Stimulated activated CD8-positive, alpha-beta memory T cell treated with anti-CD3 and anti-CD28 coated beads, Interleukin-15, amount 100 ng/mL, for 1 hour (primary cell): Measurements from ENCODE around the gene SHCBP1L.
"Not testable (repeated sequence)": the region's sequence is repeated elsewhere in the genome, so short reads cannot be mapped to it uniquely, and the experiment has no call there.

Experiments used
- DNase-seq: peaks from one replicate; pipeline ENCODE4 v3.0.0-alpha.2; 2020; ENCODE audit warnings: low read depth

The SHCBP1L gene

DNA sequence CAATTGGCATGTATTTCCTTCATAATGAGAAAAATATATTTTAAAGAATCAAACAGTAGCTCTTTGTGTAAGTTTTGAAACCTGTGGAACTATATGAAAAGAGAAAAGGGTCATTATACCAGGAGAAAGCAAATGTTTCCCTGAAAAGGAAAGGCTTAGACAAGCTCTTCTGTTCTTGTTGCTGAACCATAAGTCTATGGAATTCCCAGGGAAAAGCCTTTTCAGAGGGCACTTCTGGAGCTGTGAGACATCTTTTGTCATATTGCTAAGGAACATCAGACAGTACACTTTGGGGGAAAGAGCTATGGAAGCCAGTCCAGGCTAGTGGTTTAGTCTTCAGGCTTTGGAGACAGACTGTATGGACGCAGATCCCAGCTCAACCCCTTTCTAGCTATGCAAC, 12.1 kb upstream of the SHCBP1L start:
- DNase-seq: no peak

DNA sequence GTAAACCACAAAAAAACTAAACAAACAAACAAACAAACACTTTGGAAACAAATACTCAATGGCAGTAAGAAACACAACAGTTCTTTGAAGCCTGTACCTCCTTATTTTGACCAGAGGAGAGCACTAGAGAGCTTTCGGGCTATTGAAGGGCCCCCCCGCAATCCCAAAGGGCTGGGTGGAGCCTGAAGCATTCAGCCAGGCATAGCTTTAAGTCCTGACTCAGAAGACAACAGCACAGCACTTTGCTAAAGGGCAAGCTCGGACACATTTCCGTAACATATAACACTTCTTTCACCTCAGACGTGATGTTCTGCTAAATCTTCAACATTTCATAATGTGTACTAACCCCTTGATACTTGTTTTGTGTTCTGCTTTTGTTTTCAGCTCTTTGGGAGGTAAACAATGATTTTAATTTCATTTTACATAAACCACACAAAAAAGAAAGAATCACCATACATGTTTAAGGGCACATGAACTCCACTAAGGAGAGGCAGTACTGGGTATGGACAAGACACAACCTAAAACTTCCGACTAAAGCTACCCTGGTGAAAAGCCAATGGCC, 9.7 kb upstream of the SHCBP1L start:
- DNase-seq: no peak

DNA sequence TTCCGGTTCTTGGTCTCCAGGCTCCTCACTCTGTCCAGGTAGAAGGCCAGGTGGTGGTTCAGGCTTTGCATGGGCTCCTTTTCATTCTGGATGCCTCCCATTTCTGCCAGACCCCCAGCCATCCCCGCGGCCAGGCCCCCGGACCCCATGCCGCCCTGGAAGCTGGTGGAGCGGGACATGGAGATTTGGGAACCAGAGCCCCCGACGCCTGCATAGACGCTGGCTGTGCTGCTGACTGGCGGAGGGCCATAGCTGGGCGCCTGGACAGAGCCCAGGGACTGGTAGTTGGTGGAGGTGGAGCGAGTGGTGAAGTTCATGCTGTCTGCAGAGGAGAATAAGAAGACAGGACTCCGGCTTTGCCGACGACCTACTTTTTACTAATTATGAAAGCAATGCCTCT, 7.1 kb upstream of the SHCBP1L start:
- DNase-seq: no peak

DNA sequence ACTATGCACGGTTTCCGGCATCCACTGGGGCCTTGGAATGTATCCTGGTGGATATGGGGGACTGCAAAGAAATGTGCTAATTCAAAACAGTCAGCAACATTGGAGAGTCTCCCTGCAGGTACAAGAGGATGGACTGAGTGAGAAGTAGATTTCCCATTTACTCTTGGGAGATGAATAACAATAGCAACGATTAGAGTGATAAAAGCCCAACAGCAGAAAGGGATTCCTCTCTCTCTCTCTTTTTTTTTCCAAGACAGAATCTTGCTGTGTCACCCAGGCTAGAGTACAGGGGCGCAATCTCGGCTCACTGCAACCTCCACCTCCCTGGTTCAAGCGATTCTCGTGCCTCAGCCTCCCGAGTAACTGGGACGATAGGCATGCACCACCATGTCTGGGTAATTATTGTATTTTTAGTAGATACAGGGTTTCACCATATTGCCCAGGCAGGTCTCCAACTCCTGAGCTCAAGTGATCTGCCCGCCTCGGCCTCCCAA, 5.0 kb upstream of the SHCBP1L start:
- DNase-seq: no peak

DNA sequence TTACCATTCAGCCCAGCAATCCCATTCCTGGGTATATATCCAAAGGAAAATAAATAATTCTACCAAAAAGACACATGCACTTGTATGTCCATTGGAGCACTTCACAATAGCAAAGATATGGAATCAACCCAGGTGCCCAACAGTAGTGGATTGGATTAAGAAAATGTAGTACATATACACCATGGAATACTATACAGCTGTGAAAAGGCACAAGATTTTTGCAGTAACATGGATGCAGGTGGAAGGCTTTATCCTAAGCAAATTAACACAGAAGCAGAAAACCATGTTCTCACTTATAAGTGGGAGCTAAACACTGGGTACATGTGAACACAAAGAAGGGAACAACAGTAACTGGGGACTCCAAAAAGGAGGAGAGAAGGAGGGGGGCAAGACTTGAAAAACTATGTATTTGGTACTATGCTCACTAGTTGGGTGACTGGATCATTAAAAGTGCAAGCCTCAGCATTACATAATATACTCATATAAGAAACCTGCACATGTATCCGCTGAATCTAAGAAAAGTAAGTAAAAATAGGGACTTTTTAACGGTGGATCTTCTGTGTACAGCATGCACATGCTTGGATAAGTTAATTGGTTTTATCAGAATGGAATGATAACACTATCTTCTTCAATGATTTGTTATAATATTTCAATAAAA, 3.9 kb upstream of the SHCBP1L start:
- no peak for DNase-seq

DNA sequence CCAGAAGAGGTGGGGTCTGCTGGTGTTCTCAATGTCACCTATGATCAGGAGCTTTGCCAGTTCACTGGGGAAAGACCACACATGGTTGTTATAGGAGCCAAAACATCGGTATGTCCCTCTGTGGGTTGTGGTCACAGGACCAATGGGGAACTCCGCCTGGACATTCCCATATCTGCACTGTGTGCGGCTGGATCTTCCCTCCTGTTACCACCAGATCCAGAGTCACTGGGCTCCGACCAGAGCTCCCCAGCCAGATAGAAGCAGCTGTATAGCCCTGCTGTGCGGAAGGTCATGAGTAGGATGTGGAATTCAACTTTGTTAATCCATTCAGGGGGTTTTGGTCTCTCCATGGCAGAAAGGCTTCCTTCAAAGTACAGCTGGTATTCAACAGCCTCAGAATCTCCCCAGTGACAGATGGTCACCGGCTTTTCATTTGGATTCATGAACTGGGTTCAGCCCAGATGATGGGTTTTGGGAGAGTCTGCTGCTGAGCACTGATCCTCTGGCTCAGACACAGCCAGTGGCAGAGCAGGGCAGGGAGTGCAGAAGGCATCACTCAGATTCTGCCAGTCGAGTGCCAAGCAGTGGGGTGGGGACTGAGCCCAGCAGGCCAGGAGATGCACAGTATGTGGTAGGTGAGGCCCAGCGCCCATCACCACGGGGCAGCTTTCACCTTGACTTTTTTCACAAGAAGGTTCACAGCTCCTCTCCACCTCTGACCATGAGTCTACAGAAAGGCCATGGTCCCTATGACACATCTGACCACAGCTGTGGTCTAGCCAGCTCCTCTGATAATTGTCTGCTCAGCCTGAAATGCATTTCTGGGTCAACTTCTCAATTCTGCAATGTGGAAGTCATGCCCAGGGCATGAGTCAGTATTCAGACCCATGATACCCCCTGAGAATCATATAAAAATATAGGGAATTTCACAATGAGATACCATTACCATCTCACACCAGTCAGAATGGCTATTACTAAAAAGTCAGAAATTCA, 2.9 kb upstream of the SHCBP1L start:
- no peak for DNase-seq

DNA sequence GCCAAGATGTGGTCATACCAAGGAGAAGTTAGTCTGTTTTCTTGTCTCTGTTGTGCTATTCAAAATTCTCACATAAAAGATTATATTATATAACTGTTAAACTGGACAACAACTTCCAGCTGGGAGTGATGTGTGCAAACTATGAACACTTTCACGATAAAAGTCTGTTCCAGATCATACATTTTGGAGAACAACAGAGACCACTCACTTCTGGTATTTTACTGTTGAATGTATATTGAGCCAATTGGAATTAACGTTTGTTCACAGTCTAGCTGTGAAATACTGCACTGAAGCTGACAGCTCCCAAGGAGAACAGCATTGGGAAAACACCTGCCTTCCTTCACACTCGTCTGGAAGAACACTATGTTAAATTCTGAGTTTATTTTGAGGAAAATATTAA, 860 bp upstream of the SHCBP1L start:
- no peak for DNase-seq

DNA sequence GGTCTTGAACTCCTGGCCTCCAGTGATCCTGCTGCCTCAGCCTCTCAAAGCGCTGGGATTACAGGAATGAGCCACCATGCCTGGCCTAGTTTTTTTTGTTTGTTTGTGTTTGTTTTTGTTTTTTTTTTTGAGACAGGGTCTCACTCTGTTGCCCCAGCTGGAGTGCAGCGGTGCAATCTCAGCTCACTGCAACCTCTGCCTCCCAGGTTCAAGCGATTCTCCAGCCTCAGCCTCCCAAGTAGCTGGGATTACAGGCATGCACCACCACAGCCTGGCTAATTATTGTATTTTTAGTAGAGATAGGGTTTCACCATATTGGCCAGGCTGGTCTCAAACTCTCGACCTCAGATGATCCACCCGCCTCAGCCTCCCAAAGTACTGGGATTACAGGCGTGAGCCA, 9.6 kb downstream of the SHCBP1L start:
- not testable (repeated sequence) for DNase-seq

DNA sequence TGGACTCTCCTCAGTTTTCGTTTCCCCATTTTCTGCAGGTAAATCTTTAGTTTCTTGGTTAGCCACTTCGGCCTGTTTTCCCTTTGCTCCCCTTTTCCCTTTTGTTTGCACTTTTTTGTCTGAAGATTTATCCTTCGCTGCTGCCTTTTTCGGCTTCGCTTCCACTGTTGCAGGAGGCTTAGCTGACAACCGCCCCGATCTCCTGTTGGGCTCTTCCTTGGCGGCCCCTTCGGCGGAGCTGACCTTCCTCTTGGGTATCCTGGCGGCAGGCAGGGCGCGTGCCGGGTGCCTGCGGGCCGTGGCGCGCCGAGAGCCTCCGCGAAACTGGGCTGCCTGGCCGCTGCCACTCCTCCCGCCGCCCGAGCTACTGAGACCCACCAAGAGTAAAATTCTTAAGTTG, 10.8 kb downstream of the SHCBP1L start:
- DNase-seq: not testable (repeated sequence)

DNA sequence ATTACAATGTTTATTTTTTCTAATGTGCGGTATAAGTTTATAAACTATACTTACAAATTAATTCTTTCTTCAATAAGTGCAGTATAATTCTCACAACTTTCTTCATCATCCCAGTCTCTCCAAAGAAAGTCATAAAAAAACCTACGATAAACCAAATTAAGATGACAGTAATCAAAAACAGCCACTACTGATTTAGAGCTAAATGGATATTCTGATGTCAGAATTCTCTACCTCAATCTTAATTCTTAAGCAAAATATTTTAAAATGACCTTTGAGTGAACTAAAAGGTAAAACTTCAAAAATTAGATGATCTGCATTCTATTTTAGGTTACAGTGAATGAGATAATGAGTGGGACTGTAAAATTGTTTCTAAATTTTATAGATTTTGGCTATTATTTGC, 13.6 kb downstream of the SHCBP1L start:
- no peak for DNase-seq

DNA sequence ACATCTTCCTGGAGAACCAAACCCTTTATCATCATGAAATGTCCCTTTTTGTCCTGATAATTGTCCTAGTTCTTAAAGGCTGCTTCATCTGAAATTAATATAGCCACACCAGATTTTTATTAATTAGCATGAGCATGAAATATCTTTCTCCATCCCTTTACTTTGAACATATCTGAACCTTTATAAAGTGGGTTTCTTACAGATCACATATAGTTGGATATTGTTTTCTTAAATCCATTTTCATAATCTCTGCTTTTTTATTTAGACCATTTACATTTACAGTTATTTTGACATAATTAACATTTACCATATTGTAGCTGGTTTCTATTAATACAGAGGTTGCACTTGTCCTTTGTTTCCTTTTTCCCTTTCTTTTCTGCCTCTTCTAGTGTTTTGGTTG, 17.2 kb downstream of the SHCBP1L start:
- DNase-seq: no peak

DNA sequence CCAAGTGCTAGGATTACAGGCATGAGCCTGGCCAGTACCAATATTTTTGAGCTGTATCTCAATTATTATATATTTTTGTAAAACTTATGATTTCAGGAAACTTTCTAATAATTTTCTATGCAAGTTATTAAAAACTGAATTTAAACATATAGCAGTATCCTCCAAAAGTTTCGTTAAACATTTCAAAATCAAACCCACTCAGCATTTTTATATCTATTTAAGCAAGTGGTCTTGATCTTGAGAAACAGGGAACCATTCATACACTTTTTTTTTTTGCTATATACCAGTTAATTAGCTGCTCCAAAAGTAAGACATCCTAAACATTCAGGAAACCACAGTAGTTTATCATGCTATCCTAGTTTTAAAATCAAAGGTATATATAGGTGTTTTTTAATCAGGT, 22.0 kb downstream of the SHCBP1L start:
- no peak for DNase-seq

DNA sequence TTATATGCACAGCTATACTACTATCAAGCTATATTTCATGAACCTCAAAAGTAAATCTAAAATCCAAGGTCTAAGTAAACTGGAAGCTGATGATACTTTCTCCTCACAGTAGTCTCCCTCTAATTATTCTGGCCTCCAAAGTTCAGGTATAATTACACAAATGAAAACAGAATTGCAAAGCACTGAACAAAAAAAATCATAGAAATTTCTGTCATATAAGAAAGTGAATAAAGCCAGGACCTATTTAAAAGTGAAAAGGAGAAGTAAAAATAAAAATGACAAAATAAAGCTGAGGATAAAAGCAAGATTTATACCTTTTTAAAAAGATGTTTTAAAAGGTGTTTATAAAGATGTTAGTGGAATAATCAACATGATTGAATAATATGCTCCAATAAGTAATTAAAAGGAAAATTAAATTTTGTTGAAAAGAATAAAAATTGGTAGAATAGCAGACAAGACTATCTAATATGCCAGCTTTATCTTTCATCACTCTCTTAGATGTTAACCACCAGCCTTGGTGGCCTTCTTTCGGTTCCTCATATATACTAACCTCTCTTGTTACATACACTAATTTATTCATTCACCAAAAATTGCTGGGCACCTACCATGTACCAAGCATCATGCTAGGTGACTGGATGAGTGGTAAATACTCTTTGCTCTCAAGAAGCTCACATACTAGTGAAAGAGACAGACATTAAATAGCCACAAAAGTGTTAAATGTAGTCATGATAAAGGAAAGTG, 25.1 kb downstream of the SHCBP1L start:
- no peak for DNase-seq

DNA sequence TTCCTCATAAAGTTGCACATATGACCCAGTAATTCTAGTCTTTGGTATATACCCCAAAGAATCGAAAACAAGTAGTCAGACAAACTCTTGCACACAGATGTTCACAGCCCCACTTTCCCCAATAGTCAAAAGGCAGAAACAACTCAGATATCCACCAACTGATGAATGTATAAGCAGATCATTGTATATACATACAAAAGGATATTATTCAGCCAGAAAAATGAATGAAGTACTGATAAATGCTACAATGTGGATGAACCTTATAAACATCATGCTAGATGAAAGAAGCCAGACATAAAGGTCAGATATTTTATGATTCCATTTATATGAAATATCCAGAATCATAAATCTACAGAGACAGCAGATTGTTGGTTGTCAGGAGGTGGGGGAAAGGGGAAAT, 27.3 kb downstream of the SHCBP1L start:
- no peak for DNase-seq

DNA sequence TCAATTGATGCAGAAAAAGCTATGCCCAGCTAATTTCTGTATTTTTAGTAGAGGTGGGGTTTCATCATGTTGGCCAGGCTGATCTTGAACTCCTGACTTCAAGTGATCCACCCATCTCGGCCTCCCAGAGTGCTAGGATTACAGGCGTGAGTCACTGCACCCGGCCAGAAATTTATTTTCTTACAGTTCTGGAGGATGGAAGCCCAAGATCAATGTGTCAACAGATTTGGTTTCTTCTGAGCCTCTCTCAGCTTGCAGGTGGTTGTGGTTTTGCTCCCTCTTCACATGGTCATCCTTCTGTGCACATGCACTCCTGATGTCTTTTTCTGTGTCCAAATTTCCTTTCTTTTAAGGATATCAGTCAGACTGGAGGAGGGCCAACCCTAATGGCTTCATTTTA, 35.6 kb downstream of the SHCBP1L start:
- DNase-seq: no peak

DNA sequence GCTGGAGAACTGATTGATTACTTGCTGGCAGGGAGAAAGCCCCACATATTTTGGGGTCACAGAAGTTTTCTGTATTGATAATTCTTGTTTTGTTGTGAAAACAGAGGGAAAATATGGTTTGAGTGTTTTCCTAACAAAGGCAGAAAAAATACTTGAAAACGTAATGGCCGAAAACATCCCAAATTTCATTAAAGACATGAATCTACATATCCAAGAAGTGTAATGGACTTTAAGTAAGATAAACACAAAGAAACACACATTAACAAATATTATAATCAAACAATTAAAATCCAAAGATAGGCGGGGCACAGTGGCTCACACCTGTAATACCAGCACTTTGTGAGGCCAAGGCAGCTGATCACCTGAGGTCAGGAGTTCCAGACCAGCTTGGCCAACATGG, 39.6 kb downstream of the SHCBP1L start:
- no peak for DNase-seq

DNA sequence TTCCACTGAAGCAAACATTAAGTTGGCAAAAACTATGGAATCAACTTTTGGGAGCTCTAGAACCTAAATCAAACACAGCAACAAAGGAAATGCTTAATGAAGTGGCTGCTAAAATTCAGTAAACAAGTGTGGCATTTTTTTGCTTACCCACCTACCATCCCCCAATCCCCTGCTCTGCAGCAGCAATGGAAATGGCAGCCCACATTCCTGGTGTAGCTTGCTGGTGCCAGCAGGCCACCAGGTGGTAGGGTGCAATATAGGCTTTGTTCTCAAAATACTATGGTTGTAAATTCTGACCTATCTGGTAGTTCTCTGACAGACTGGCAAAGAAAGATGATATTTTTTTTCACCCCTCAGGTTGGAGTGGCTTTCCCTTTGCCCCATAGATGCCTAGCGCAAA, 42.8 kb downstream of the SHCBP1L start:
- no peak for DNase-seq

DNA sequence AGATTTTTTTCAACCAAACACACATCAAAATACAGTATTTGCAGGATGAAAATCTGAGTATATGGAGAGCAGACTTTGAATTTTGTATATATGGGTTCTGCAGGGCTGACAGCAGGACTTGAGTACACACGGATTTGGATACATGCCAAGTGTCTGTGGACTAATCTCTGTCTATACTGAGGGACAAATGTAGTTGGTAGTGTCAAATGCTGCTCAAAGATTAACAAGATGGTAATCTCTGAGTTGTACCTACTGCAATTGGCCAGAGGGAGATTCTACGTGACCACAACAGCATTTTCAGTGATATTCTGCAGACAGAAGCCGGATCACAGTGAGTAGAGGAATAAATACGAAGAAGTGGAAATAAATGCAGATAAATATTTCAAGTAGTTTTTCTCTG, 43.4 kb downstream of the SHCBP1L start:
- DNase-seq: no peak

DNA sequence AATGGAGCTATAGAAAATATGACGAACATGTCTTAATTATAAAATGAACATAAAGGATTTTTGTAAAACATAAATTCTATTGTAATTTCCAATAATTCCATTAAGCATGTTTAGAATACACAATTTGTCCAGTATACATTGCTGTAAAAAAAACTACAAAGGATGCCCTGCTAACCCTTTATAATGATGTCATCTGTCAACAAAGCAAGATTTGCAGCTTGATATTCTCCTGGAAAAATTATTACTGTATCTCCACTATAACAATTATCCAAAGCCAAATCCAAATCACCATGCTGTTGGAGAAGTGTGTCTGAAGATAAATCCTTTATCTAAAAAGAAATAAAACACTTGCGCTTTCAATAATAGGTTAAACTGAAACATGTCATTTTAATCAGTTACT, 47.6 kb downstream of the SHCBP1L start:
- no peak for DNase-seq

DNA sequence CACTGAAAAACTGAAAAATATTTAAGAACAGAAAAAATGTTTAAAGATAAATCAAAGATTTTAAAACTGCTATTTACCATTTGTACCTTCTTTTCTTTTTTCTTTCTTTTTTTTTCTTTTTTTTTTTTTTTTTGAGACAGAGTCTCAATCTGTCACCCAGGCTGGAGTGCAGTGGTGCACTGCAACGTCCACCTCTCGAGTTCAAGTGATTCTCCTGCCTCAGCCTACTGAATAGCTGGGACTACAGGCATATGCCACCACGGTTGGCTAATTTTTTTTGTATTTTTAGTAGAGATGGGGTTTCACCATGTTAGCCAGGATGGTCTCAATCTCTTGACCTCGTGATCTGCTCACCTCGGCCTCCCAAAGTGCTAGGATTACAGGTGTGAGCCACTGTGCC, 51.0 kb downstream of the SHCBP1L start:
- not testable (repeated sequence) for DNase-seq

DNA sequence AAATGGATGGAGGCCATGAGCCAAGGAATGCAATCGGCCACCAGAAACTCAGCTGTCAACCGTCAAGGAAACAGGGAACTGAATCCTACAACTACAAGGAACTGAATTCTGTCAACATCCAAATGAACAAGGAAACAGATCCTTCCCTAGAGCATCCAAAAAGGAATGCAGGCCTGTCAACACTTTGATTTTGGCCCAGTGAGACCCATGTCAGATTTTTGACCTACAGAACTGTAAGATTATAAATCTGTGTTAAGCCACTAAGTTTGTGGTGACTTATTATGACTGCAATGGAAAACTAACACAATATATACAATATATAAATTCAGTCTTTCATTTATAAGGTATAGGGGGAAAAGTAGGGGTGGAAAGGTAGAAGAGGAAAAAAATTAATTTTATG, 55.3 kb downstream of the SHCBP1L start:
- DNase-seq: no peak

DNA sequence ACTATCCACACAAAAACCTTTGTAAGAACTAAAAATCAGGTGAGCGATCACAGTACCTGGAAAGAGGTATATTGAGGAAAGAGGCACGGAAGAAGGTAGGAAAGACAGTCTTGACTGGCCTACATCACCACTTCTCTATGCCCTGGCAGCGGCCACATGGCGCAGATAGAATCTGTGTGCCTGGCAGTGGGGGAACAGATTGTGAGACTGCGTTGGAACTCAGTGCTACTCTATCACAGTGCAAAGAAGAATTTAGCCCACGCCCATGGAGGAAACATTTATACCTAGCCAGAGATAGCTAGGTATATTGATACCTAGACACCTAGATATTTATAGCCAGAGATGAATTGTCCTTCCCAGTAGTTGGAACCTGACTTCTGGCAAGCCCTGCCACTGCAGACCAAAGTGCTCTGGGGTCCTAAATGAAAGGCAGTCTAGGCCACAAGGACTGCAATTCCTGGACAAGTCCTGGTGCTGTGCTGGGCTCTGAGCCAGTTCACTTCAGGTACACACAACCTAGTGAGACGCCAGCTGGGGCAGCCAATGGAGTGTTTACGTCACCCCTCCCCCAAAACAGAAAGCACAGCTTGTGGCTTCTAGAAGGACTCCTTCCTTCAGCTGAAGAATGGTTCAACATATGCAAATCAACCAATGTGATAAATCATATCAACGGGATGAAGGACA, 61.9 kb downstream of the SHCBP1L start:
- DNase-seq: no peak
